Esophagus muscularis mucosa (tissue), 3 donors: ENCODE measurements around the gene PARD3B.

ENCODE experiments used
- CTCF ChIP-seq, 3 experiments: fragments of 200-600 bp in 2 of 3; fragments of 450-650 bp in 1 of 3; sonication (generic) in 2 of 3; IDR thresholded peaks; one replicate each; pipeline ENCODE4 v1.5.1; 2017 to 2019; ENCODE audit warnings: antibody characterized with exemption in 3 of 3, mild to moderate bottlenecking in 2 of 3, moderate library complexity in 1 of 3
- POLR2A ChIP-seq: fragments of 450-650 bp; IDR thresholded peaks from one replicate; pipeline ENCODE4 v1.6.1; 2017; ENCODE audit warnings: antibody characterized with exemption, moderate library complexity, mild to moderate bottlenecking, low read depth

- TF ChIP-seq CTCF (IDR thresholded peaks at IDR 0.05) (no peak), POLR2A (no peak)
These were observed 193.4 kb downstream of the PARD3B start for GRCh38 chr2:204738721-204739120.
